WERI-Rb-1 (cell line): ENCODE measurements around the gene PGC.

Source experiments
- DNase-seq: peaks from one replicate; pipeline ENCODE4 v3.0.0-alpha.2; 2020
- H3K27ac ChIP-seq: fragments of 250-450 bp; sonication (Bioruptor Pico); 2 replicates; pipeline ENCODE4 v1.5.1; 2020; ENCODE audit warnings: mild to moderate bottlenecking, moderate library complexity
- H3K27me3 ChIP-seq: fragments of 250-450 bp; sonication (Bioruptor Pico); 2 replicates; pipeline ENCODE4 v1.5.1; 2021; ENCODE audit warnings: mild to moderate bottlenecking, low read depth, moderate library complexity; ENCODE audit not compliant: insufficient read depth, severe bottlenecking
- H3K36me3 ChIP-seq: fragments of 250-450 bp; sonication (Bioruptor Pico); 2 replicates; pipeline ENCODE4 v1.5.1; 2020; ENCODE audit warnings: mild to moderate bottlenecking, moderate library complexity
- H3K4me3 ChIP-seq: 2 replicates; pipeline ENCODE4 v1.5.1; 2011; ENCODE audit warnings: low read depth, mild to moderate bottlenecking, control low read depth, low read length
- H3K9me3 ChIP-seq: fragments of 250-450 bp; sonication (Bioruptor Pico); 2 replicates; pipeline ENCODE4 v1.5.1; 2021; ENCODE audit warnings: mild to moderate bottlenecking, moderate library complexity; ENCODE audit not compliant: severe bottlenecking
- CTCF ChIP-seq: IDR thresholded peaks from 2 replicates; pipeline ENCODE4 v1.5.1; 2011; ENCODE audit warnings: low read depth, mild to moderate bottlenecking, control low read depth, inconsistent platforms, low read length

The PGC gene

GRCh38 chr6:41722969-41723529, 24.1 kb downstream of the PGC start:
- no peak overlapping the region for H3K27ac ChIP-seq
- H3K36me3 ChIP-seq: no peaks in the 10 kb centered on the region
- no peaks in the 10 kb centered on the region for H3K9me3 ChIP-seq
- H3K27me3 ChIP-seq: no peaks in the 10 kb centered on the region
- no peak overlapping the region for H3K4me3 ChIP-seq
- no peak for DNase-seq
- TF ChIP-seq CTCF: no peak

GRCh38 chr6:41721414-41721813, 25.8 kb downstream of the PGC start:
- Histone ChIP-seq H3K27me3 (no peaks in the 10 kb centered on the region), H3K9me3 (no peaks in the 10 kb centered on the region), H3K36me3 (no peaks in the 10 kb centered on the region), H3K27ac (no peak overlapping the region), H3K4me3 (no peak overlapping the region)
- no peak for DNase-seq
- TF ChIP-seq CTCF: no peak

- Histone ChIP-seq H3K9me3 (no peaks in the 10 kb centered on the region), H3K27ac (no peak overlapping the region), H3K27me3 (no peaks in the 10 kb centered on the region), H3K4me3 (no peak overlapping the region), H3K36me3 (no peaks in the 10 kb centered on the region)
- TF ChIP-seq CTCF: no peak
- no peak for DNase-seq
Observed at GRCh38 chr6:41720783-41721182, 26.4 kb downstream of the PGC start.

GRCh38 chr6:41720262-41720620, 27.0 kb downstream of the PGC start:
- no peak overlapping the region for H3K4me3 ChIP-seq
- no peaks in the 10 kb centered on the region for H3K9me3 ChIP-seq
- H3K27ac ChIP-seq: no peak overlapping the region
- no peak for TF ChIP-seq CTCF
- no peaks in the 10 kb centered on the region for H3K27me3 ChIP-seq
- H3K36me3 ChIP-seq: no peaks in the 10 kb centered on the region
- no peak for DNase-seq

- Histone ChIP-seq H3K27ac (no peak overlapping the region), H3K4me3 (no peak overlapping the region), H3K27me3 (no peaks in the 10 kb centered on the region), H3K36me3 (no peaks in the 10 kb centered on the region), H3K9me3 (no peaks in the 10 kb centered on the region)
- no peak for DNase-seq
- TF ChIP-seq CTCF: no peak
Observed at GRCh38 chr6:41719436-41720261, 27.5 kb downstream of the PGC start.
